HG03175 (cell line): Measurements from ENCODE around the gene NCKAP1.
"Not testable (repeated sequence)": the region's sequence is repeated elsewhere in the genome, so short reads cannot be mapped to it uniquely, and the experiment has no call there.

Experiments used
- ATAC-seq: cut with Tn5 transposase; IDR thresholded peaks from one replicate; pipeline ENCODE4 v1.9.1; 2021; ENCODE audit warnings: mild to moderate bottlenecking, moderate library complexity; ENCODE audit not compliant: unreplicated experiment

The NCKAP1 gene, protein sequence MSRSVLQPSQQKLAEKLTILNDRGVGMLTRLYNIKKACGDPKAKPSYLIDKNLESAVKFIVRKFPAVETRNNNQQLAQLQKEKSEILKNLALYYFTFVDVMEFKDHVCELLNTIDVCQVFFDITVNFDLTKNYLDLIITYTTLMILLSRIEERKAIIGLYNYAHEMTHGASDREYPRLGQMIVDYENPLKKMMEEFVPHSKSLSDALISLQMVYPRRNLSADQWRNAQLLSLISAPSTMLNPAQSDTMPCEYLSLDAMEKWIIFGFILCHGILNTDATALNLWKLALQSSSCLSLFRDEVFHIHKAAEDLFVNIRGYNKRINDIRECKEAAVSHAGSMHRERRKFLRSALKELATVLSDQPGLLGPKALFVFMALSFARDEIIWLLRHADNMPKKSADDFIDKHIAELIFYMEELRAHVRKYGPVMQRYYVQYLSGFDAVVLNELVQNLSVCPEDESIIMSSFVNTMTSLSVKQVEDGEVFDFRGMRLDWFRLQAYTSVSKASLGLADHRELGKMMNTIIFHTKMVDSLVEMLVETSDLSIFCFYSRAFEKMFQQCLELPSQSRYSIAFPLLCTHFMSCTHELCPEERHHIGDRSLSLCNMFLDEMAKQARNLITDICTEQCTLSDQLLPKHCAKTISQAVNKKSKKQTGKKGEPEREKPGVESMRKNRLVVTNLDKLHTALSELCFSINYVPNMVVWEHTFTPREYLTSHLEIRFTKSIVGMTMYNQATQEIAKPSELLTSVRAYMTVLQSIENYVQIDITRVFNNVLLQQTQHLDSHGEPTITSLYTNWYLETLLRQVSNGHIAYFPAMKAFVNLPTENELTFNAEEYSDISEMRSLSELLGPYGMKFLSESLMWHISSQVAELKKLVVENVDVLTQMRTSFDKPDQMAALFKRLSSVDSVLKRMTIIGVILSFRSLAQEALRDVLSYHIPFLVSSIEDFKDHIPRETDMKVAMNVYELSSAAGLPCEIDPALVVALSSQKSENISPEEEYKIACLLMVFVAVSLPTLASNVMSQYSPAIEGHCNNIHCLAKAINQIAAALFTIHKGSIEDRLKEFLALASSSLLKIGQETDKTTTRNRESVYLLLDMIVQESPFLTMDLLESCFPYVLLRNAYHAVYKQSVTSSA

DNA sequence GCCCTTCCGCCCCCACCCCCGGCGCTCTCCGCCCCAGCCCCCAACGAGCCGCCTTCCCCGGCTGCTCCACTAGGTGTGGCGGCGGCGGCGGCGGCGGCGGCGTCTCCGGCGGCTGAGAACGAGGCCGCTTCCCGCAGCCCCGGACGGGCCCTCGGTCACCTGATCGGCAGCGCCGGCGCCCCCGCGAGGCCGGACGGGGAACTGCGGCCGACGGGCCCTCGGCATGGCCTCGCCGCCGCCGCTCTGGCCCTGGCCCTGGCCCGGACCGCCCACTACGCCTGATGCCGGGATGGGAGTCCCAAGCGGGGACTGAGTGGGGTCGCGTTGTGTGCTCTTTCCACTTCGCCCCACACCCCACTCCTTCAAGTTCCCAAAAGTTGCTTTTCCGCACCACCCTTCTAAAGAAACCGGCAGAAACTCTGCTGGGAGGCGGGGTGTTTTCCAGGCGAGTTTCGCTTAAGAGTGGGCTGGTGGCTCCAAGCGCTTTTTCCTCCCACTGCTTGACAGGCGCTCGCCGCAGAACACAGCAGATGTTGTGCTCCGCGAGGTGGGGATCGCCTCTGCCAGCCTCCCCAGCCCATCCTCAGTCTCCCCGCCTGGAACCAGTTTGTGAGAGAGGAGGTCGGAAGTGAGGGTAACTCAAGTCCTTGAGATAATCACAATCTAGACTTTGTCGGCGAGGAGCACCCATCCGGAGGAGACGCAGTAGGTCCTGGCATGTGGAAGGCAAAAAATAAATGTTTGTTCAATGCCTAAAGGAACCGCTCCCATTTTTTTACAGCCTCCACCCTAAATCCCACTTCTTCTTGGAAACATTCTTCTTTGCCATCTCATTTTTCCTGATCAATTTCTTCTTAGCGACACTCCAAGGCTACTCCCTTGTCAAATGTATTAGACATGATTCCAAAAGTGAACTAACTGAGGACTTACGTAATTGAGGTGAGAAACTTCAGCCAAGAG lies at the start of gene NCKAP1:
NCKAP1 (minus strand) TSS at position 117 of the 960 bp plus-strand sequence. CDS start 358 bp downstream, outside the sequence.
- ATAC-seq = peak; percentile 84

DNA sequence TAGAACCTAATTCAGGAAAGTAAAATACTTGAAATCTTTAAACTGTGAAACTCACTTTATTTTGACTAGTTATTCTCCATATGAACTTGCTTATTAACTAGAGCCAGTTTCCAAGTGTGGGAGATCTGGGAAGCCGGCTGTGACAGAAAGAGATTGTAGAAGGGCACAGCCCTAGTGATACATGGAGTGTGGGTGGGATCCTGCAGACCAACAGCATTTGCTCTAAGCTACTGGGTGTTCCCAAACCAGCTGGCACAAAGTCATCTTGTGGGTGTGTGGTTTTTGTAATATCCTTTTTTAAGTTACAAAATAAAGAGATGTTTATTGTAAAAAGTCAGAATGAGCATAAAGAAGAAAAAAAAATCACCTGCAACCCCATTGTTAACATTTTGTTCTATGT lies 43.7 kb upstream of the NCKAP1 start:
- no peak for ATAC-seq

DNA sequence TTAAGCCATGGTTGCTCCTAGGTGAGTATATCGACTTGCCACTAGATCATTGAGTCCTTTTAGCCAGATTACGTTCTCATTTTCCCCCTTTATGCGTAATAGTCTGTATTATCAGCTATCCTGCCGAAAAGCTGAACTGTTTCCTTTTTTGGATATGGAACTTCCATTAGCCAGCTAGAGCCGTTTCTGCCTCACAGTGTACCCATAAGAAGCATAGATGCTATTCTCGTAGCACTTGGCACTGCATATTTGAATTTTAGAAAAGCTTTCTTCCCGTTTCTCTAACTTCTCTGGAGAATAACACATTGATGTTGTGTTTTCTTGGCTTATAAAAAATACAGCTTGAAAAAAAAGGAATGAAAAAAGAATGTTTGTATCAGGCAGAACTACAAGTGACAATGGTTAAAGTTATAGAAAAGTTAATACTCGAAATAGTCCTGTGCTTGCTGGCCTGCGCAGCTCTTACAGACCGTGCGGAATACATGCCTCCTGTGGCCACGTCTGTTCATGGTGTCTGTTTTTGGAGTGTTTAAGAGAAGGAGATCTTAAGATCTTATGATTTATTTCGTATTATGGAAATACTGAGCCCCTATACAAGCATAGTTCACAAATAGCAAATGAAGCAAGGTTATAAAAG lies 41.0 kb upstream of the NCKAP1 start:
- ATAC-seq = peak; percentile 38

DNA sequence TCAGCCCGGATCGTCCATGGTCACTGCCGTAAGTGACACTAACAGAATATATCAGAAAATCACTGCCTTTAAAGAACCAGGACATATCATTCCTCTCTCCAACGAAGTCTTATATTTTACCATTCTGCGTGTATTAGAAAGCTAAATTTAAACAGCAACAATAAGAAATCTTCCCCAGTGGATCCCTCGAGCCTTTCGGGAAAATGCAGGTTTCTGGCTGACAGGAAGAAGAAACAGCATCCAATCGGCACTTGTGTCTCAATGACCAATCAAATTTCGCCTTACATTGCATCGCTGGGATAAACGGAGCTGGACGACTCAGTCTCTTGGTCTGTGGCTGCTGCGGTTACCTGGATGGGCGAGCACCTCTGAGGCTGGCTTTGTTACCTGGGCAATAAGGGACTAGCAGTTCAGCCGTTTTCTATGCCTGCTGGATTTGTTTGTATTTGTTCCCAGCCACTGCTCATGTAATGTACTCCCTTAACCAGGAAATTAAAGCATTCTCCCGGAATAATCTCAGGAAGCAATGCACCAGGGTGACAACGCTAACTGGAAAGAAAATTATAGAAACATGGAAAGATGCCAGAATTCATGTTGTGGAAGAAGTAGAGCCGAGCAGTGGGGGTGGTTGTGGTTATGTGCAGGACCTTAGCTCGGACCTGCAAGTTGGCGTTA lies 40.3 kb upstream of the NCKAP1 start, which contains the start of gene DUSP19:
DUSP19 (plus strand) TSS at position 284 of the 675 bp plus-strand sequence; CDS start at position 471, 187 bp downstream.
- peak; percentile 92 for ATAC-seq

DNA sequence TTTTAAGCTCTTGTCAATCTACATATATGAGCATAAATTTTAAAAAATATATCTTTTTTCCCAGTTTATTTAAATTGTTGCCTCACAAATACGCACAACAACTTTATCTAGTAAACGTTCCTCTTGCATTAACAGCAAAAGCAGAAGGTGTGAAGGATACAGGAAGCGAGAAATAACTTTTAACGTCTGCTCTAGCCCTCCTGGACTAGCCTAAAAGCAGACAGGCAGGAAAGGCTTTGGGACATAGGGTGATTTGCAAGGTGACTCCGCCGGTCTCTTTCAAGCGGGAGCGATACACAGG lies 39.9 kb upstream of the NCKAP1 start:
- ATAC-seq = no peak

DNA sequence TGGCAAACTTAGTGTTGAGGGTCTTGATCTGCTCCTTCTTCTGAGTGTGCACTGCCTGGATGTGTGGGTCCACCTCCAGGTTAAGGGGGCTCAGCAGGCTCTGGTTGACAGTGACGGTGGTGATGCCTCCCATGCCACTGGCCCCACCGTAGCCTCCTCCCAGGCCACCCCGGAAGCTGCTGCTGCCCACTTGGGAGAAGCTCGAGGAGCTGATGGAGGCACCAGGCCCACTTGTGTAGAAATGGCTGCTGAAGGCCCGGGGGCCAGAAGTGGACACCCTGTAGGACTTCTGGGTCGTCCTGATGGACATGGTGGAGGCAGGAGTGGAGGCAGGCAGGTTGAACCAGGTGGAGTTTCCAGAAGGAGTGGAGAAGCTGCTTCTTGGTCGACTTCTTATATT lies 33.9 kb upstream of the NCKAP1 start:
- no peak for ATAC-seq

DNA sequence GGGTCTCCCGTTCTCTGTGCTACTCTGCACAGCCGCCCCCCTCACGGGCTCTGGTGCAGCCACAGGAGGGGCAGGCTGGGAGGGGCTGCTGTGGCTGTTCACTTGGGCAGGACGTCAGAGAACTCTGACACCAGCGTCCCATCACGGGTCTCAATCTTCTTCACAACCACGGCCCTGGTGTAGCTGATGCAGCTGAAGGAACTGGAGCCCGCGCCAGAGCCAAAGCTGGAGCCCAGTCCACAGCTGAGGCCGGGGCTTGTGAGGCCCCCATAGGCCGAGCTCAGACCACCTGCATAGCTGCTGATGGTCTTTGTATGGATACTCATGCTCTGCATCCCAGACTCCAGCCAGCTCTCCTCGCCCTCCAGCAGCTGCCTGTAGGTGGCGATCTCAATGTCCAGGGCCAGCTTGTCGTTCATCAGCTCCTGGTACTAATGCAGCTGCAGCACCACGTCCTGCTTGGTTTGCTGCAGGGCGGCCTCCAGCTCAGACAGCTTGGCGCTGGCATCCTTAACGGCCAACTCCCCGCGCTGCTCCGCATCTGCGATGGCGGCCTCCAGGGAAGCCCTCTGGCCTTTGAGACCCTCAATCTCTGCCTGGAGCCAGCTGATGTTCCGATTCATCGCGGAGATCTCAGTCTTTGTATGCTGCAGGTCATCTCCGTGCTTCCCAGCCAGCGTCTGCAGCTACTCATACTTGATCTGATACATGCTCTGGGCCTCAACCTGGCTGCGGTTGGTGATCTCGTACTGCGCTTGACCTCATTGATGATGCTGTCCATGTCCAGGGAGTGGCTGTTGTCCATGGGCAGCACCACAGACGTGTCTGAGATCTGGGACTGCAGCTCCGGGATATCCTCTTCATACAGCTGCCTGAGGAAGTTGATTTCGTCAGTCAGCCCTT lies 32.9 kb upstream of the NCKAP1 start:
- ATAC-seq = no peak

DNA sequence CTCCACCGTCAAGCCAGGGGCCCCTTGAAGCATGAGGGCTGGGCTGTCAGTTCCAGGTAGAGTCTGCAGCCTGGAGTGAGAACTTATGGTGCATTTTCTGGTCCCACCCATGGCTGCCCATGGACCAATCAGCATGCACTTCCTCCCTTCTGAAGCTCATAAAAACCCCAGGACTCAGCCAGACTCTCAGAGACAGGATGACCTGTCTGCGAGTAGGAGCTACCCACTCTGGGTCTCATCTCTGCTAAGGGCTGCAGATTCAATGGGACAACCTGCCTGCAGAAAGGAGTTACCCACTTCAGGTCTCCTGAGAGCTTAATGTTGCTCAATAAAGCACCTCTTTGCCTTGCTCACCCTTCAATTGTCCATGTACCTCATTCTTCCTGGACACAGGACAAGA lies 30.9 kb upstream of the NCKAP1 start:
- ATAC-seq = no peak

DNA sequence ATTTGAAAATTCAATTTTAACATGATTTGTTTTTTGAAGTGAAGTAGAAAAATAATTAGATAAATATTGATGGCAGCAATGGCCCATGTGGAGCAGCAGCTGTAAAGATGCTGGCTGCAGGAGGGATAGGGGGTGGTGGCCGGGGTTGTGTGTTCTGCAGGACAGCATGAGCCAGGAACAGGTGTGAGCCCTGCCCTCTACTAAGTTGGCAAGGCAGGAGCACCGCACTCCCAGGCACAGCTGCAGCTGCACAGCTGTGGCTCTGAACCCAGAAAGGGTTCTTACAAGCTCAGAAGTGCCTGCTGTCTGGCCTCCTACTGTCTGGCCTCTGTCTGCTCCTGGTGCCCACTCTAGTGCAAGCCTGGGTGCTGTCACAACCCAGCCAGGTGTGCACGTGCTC lies 30.3 kb upstream of the NCKAP1 start:
- no peak for ATAC-seq

DNA sequence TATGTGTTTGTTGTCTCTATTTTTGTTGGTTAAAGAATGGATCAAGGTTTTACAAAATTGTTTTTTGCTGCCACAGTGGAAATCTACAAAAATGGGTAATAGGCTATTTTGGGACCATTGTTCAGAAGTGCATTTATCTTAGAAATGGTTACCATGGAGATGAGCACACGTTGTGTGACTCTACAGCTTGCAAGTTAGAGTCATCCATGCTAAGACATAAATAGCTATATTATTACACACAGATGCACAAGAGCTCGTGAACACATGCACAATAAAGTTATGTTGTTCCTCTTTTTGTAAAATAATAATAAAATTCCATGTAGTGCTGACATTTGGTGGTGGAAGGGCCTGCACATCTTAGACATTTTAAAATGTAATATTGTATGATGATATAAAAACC lies 24.8 kb upstream of the NCKAP1 start:
- ATAC-seq = peak; percentile 84

DNA sequence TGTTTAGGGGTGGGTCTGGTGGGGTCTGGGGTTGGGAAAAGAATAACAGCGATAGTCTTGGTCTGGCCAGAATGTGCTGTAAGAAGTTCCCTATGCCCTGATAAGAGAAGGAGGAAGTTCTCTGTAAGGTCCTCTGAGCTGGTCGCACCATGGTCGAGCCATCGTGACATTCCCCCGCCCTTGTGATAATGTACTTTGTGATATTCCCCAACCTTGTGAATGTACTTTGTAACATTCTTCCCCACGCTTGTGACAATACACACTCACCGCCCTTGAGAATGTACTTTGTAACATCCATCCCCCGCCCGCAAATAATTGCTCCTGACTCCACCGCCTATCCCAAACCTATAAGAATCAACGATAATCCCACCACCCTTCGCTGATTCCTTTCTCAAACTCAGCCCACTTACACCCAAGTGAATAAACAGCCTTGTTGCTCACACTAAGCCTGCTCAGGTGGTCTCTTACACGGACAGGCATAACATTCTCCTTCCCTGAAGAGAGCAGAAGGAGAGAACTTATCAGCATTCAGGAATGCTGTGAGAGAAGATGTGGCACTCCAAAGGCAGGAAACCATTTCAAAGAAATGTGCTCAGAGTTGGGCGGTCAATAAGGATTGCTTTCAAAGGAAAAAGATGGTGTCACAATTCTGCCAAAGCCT lies 22.4 kb upstream of the NCKAP1 start:
- no peak for ATAC-seq

DNA sequence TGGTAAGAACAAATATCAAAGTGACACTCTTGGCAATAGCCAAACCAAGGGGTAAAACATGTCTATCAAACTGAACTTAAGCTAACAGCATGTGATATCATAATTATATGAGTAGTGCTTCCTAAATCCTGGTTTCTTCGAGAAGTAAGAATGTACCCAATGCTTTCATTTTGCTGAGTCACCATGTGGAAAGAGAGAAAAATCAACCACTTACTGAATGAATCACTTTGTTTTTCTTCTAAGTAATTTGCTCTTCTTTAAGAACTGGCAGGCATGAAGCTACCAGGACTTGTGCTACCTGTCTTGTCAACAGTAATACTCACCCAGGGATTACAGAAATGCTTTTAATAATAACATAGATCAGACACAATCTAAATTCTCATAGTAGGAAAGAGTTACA lies 21.3 kb upstream of the NCKAP1 start:
- no peak for ATAC-seq

DNA sequence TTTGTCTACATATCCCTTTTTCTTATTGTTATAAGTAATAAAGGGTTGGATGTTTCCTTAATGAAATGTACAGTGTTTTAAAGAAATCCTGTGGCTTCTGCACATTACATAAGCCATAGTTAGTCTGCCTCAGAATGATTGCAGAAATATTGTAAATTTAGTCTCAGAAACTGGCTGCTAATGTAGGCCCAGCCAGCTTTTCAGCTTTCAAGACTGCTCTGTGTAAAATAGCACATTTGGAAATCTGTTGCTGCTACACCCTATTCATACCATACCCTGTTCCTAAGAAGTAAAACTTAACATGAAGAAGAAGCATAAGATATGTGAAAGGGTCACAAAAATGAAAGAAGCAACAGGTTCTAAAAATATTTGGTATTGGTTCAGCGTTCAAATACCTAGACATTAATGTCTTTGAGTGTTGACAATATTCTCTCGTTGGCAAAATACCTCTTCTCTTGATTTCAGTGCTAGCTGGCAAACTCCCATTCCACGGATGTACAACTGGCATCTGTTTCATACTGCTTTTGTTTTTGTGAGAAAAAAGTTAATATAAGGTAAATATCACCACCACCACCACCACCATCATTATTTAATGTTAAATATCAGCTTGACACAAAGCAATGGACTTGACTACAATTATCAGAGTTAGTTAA lies 19.2 kb upstream of the NCKAP1 start:
- ATAC-seq = peak; percentile 39

DNA sequence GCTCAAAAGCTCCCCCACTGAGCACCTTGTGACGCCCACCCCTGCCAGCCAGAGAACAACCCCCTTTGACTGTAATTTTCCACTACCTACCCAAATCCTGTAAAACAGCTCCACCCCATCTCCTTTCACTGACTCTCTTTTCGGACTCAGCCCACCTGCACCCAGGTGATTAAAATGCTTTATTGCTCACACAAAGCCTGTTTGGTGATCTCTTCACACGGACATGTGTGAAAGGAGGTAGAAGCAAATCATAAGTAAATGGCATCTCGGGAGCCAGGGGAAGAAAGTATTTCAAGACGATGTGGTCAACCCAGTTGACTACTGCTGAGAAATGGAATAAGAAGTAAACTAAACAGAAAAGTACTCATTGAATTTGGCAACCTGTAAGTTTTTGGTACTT lies 11.2 kb upstream of the NCKAP1 start:
- ATAC-seq = no peak

DNA sequence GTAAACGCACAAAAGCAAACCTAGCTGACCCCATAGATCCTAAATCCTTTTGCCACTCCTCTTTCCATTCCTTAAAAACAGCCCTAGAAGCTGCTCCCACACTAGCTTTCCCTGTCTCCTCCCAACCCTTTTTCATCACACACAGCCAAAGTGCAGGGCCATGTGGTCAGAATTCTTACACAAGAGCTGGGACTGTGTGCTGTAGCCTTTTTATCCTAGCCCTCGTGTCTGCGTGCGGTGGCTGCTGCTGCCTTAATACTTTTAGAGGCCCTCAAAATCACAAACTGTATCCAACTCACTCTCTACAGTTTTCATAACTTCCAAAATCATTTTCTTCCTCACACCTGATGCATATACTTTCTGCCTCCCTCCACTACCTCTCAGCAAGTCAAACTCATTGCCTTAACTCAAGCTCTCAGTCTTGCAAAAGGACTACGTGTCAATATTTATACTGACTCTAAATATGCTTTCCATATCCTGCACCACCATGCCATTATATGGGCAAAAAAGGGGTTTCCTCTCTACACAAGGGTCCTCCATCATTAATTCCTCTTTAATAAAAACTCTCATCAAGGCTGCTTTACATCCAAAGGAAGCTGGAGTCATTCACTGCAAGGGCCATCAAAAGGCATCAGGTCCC lies 9.3 kb upstream of the NCKAP1 start:
- not testable (repeated sequence) for ATAC-seq

DNA sequence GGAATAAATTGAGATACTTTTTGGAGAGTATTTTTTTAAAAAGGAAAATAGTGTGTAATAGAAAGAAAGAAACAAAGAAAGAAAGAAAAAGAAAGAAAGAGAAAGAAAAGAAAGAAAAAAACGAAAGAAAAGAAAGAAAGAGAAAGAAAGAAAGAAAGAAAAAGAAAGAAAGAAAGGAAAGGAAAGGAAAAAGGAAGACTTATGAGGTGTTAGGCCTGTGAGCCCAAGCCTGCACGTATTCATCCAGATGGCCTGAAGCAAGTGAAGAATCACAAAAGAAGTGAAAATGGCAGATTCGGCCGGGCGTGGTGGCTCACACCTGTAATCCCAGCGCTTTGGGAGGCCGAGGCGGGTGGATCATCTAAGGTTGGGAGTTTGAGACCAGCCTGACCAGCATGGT lies 5.3 kb upstream of the NCKAP1 start:
- ATAC-seq = not testable (repeated sequence)

DNA sequence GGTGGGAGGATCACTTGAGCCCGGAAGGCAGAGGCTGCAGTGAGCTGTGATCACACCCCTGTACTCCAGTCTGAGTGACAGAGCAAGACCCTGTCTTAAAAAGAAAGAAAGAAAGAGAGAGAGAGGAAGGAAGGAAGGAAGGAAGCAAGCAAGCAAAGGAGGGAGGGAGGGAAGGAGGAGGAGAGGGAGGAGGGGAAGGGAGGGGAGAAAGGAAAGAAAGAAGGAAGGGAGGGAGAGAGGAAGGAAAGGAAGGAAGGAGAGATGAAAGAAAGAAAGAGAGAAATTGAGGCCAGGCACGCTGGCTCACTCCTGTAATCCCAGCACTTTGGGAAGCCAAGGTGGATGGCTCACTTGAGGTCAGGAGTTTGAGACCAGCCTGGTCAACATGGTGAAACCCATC lies 2.3 kb upstream of the NCKAP1 start:
- ATAC-seq = no peak
